ENCODE measurements around the gene GBX1.

Gene GBX1

GRCh38 chr7:151120896-151121295 is 46.6 kb downstream of the GBX1 start:
- DNase-seq, result peak in 4 of 10 donors; percentile 48 to 82 (median 52)

GRCh38 chr7:151119902-151120301 is 47.6 kb downstream of the GBX1 start:
- DNase-seq, result peak in 8 of 10 donors; percentile 71 to 97 (median 85)
- intact Hi-C loops (cut with DNase I), result loop anchor here (5.0 to 10.0 kb wide), 3 partner anchors 38 to 185 kb away; partner anchors contain the start of genes FASTK, SMARCD3 and TMUB1

More at GRCh38 chr7:151120896-151121295, 46.6 kb downstream of the GBX1 start:
- intact Hi-C loops (cut with DNase I), result loop anchor here (5.0 to 10.0 kb wide), 3 partner anchors 39 to 184 kb away; partner anchors contain the start of genes FASTK, SMARCD3 and TMUB1

GRCh38 chr7:151119055-151119415 is 48.5 kb downstream of the GBX1 start:
- intact Hi-C loops (cut with DNase I), result no loop called here
- no peak for DNase-seq

GRCh38 chr7:151118108-151119054 is 49.1 kb downstream of the GBX1 start:
- intact Hi-C loops (cut with DNase I), result no loop called here
- DNase-seq, result peak in 1 of 10 donors; percentile 74

- intact Hi-C loops (cut with DNase I), result no loop called here
- no peak for DNase-seq
These were observed 49.9 kb downstream of the GBX1 start for GRCh38 chr7:151117565-151117964.

GRCh38 chr7:151116603-151117440 is 50.7 kb downstream of the GBX1 start:
- intact Hi-C loops (cut with DNase I), result no loop called here
- no peak for DNase-seq

- DNase-seq, result peak in 1 of 10 donors; percentile 75
- intact Hi-C loops (cut with DNase I), result no loop called here
These were observed 51.6 kb downstream of the GBX1 start for GRCh38 chr7:151115836-151116418.

GRCh38 chr7:151115121-151115835 is 52.2 kb downstream of the GBX1 start:
- intact Hi-C loops (cut with DNase I), result no loop called here
- DNase-seq, result peak in 1 of 10 donors; percentile 81

GRCh38 chr7:151114151-151115090 is 53.1 kb downstream of the GBX1 start:
- DNase-seq, result peak in 1 of 10 donors; percentile 78
- intact Hi-C loops (cut with DNase I), result loop anchor here (5.0 kb wide), 1 partner anchor 37 kb away; no protein-coding TSS in a partner anchor

GRCh38 chr7:151113344-151114150 is 53.9 kb downstream of the GBX1 start:
- intact Hi-C loops (cut with DNase I), result loop anchor here (5.0 kb wide), 1 partner anchor 36 kb away; no protein-coding TSS in a partner anchor

GRCh38 chr7:151110941-151111645 is 56.4 kb downstream of the GBX1 start:
- intact Hi-C loops (cut with DNase I), result loop anchor here (1.0 to 5.0 kb wide), 2 partner anchors 34 to 98 kb away; no protein-coding TSS in a partner anchor
- peak; percentile 60 to 97 (median 84) for DNase-seq

More at GRCh38 chr7:151113344-151114150, 53.9 kb downstream of the GBX1 start:
- peak in 1 of 10 donors; percentile 49 for DNase-seq

- no peak for DNase-seq
- intact Hi-C loops (cut with DNase I), result loop anchor here (5.0 kb wide), 1 partner anchor 33 kb away; no protein-coding TSS in a partner anchor
These were observed 57.1 kb downstream of the GBX1 start for GRCh38 chr7:151110236-151110940.

GRCh38 chr7:151109094-151110048 is 58.1 kb downstream of the GBX1 start:
- intact Hi-C loops (cut with DNase I), result loop anchor here (5.0 kb wide), 1 partner anchor 32 kb away; no protein-coding TSS in a partner anchor
- no peak for DNase-seq

GRCh38 chr7:151107882-151108281 is 59.6 kb downstream of the GBX1 start:
- intact Hi-C loops (cut with DNase I), result no loop called here
- DNase-seq, result no peak
